GM12892 (cell line): Measurements from ENCODE around the gene KCNJ12.
"Not testable (repeated sequence)": the region's sequence is repeated elsewhere in the genome, so short reads cannot be mapped to it uniquely, and the experiment has no call there.

ENCODE experiments used
- POLR2AphosphoS5 ChIP-seq: IDR thresholded peaks from 2 replicates; pipeline ENCODE4 v1.6.1; 2011; ENCODE audit warnings: low read depth, low read length, control low read depth
- TAF1 ChIP-seq: IDR thresholded peaks from 2 replicates; pipeline ENCODE4 v1.6.1; 2011; ENCODE audit warnings: low read depth, mild to moderate bottlenecking, control low read depth, low read length, borderline replicate concordance

DNA sequence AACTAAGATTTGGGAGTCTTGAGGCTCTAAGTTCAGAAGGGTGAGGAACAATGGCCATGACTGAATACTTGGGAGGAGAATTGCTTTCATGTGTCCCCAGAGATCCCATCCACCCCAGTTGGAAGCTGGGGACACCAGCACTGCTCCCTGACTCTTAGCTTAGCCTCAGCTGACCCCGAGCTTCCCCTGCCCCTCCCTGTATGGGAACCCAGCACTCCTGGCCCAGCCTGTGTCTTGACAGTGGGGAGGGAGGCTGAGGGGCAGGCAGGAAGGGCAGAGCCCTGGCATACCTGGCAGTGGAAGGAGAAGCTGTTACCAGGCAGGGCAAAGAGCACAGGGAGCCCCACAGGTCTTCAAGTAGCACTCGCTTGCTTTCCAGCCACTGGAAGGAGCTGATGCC, 58.8 kb downstream of the KCNJ12 start:
- TF ChIP-seq TAF1, POLR2AphosphoS5: not testable (repeated sequence)
